Naive thymus-derived CD4-positive, alpha-beta T cell (primary cell): Measurements from ENCODE around the gene NOVA1. TPM values are rescaled to one million over a fixed set of nuclear protein-coding genes. Genes with fewer than 3 reads are reported as not detected.

Experiments used
- ATAC-seq: fragments of 150-1000 bp; cut with Tn5 transposase; 2 replicates; pipeline ENCODE4 v1.10.0; 2021; ENCODE audit warnings: mild to moderate bottlenecking, moderate library complexity
- CTCF ChIA-PET: fragments of 350-600 bp; sonication (Branson Sonifier 250); formaldehyde crosslinking; loops from one replicate; lab custom pipeline; 2021; ENCODE audit warnings: antibody characterized with exemption; lab: Charles Lee
- POLR2A ChIA-PET: fragments of 350-600 bp; sonication (Branson Sonifier 250); formaldehyde crosslinking; loops from one replicate; lab custom pipeline; 2021; ENCODE audit warnings: antibody characterized with exemption, inconsistent platforms; lab: Charles Lee
- DNase-seq, 9 donors: peaks; one replicate each; pipeline versions ENCODE4 v3.0.0 to v3.0.0-alpha.2; 2020 to 2022; ENCODE audit warnings: mixed read lengths in 1 of 9
- H3K27ac ChIP-seq: one replicate; pipeline ENCODE4 v1.7.0; 2013; ENCODE audit warnings: mild to moderate bottlenecking, low read depth, low read length, moderate library complexity
- H3K27me3 ChIP-seq, 2 donors: one replicate each; pipeline ENCODE4 v1.7.0; 2013; ENCODE audit warnings: low read length in 2 of 2, mild to moderate bottlenecking in 2 of 2, moderate library complexity in 2 of 2; ENCODE audit not compliant: control insufficient read depth in 2 of 2, insufficient read depth in 2 of 2
- H3K36me3 ChIP-seq, 3 experiments: 1 replicate in 2 of 3; 2 replicates in 1 of 3; pipeline ENCODE4 v1.7.0; 2013; ENCODE audit warnings: low read length in 3 of 3, mild to moderate bottlenecking in 3 of 3, moderate library complexity in 1 of 3; ENCODE audit not compliant: insufficient read depth in 3 of 3, control insufficient read depth in 2 of 3
- H3K4me1 ChIP-seq, 2 donors: one replicate each; pipeline ENCODE4 v1.7.0; 2013; ENCODE audit warnings: low read length in 2 of 2, mild to moderate bottlenecking in 2 of 2, moderate library complexity in 1 of 2; ENCODE audit not compliant: control insufficient read depth in 2 of 2, insufficient read depth in 2 of 2
- H3K4me3 ChIP-seq: 2 replicates; pipeline ENCODE4 v1.7.0; 2013; ENCODE audit warnings: mild to moderate bottlenecking, low read length
- H3K9me3 ChIP-seq, 3 experiments: 1 replicate in 2 of 3; 2 replicates in 1 of 3; pipeline ENCODE4 v1.7.0; 2013; ENCODE audit warnings: low read length in 3 of 3; ENCODE audit not compliant: control insufficient read depth in 2 of 3
- H3K27ac Mint-ChIP-seq, 9 donors: one replicate each; pipeline ENCODE4 v1.8.0; 2020 to 2022; ENCODE audit warnings: mixed read lengths in 9 of 9, mild to moderate bottlenecking in 8 of 9, moderate library complexity in 5 of 9, inconsistent platforms in 2 of 9
- H3K27me3 Mint-ChIP-seq, 5 donors: one replicate each; pipeline ENCODE4 v1.8.0; 2021 to 2022; ENCODE audit warnings: mixed read lengths in 5 of 5, mild to moderate bottlenecking in 1 of 5
- H3K36me3 Mint-ChIP-seq, 5 donors: one replicate each; pipeline ENCODE4 v1.8.0; 2020 to 2022; ENCODE audit warnings: mixed read lengths in 5 of 5, mild to moderate bottlenecking in 3 of 5, inconsistent platforms in 1 of 5
- H3K4me1 Mint-ChIP-seq, 7 donors: one replicate each; pipeline ENCODE4 v1.8.0; 2020 to 2022; ENCODE audit warnings: mixed read lengths in 7 of 7, mild to moderate bottlenecking in 3 of 7, inconsistent platforms in 1 of 7
- H3K4me3 Mint-ChIP-seq, 10 donors: one replicate each; pipeline ENCODE4 v1.8.0; 2020 to 2022; ENCODE audit warnings: mild to moderate bottlenecking in 10 of 10, mixed read lengths in 10 of 10, moderate library complexity in 6 of 10, inconsistent platforms in 2 of 10
- H3K9me3 Mint-ChIP-seq, 11 donors: one replicate each; pipeline ENCODE4 v1.8.0; 2020 to 2022; ENCODE audit warnings: mixed read lengths in 11 of 11, mild to moderate bottlenecking in 4 of 11, inconsistent platforms in 1 of 11, moderate library complexity in 1 of 11
- intact Hi-C, 2 donors: fragments of 100-400 bp; cut with micrococcal nuclease; formaldehyde crosslinking; loops; one replicate each; pipeline ENCODE4 v1.15.1; 2023
- polyA plus RNA-seq, 2 donors: library from polyadenylated mRNA; unstranded; fragments of 300-500 nt; fragmentation: Illumina TruSeq; gene quantifications; one replicate each; pipeline ENCODE4 v1.2.3, GENCODE V29; 2021
- total RNA-seq, 6 experiments: library from RNA in 5 of 6; stranded (reverse) in 5 of 6; gene quantifications; 1 replicate in 5 of 6; 2 replicates in 1 of 6; pipeline ENCODE4 v1.2.3 and lab custom pipeline; 2021 to 2026

The NOVA1 gene
- total and polyA plus RNA-seq, 7 experiments from 2014 or later = 0.24 to 0.37 TPM; not detected in 5

GRCh38 chr14:26410189-26410685 lies 187.6 kb downstream of the NOVA1 start:
- no peak overlapping the region for H3K4me3 Mint-ChIP-seq

GRCh38 chr14:26404927-26405326 lies 192.9 kb downstream of the NOVA1 start:
- H3K27ac Mint-ChIP-seq = no peak overlapping the region
- ATAC-seq = no peak
- H3K4me1 Mint-ChIP-seq = no peaks in the 10 kb centered on the region
- H3K27me3 Mint-ChIP-seq = no peaks in the 10 kb centered on the region
- ChIA-PET CTCF (no interaction called here), POLR2A (no interaction called here)
- H3K9me3 Mint-ChIP-seq = peaks cover 3 to 32% (median 10%) of the 10 kb centered on the region in 11 donors
- Histone ChIP-seq H3K27me3 (no peaks in the 10 kb centered on the region), H3K4me1 (no peaks in the 10 kb centered on the region), H3K36me3 (no peaks in the 10 kb centered on the region), H3K9me3 (peaks cover 0 to 6% (median 0%) of the 10 kb centered on the region in 3 experiments), H3K4me3 (no peak overlapping the region), H3K27ac (no peak overlapping the region)
- no peak for DNase-seq
- H3K4me3 Mint-ChIP-seq = no peak overlapping the region
- intact Hi-C loops = no loop called here
- no peaks in the 10 kb centered on the region for H3K36me3 Mint-ChIP-seq

More at GRCh38 chr14:26410189-26410685, 187.6 kb downstream of the NOVA1 start:
- H3K36me3 Mint-ChIP-seq = no peaks in the 10 kb centered on the region
- Histone ChIP-seq H3K9me3 (no peaks in the 10 kb centered on the region), H3K36me3 (no peaks in the 10 kb centered on the region), H3K27me3 (no peaks in the 10 kb centered on the region), H3K27ac (no peak overlapping the region), H3K4me3 (no peak overlapping the region), H3K4me1 (no peaks in the 10 kb centered on the region)
- H3K27me3 Mint-ChIP-seq = no peaks in the 10 kb centered on the region
- ATAC-seq (no peak), DNase-seq (no peak)
- H3K9me3 Mint-ChIP-seq = peaks cover 0 to 15% (median 7%) of the 10 kb centered on the region in 11 donors
- ChIA-PET POLR2A (no interaction called here), CTCF (no interaction called here)
- no peak overlapping the region for H3K27ac Mint-ChIP-seq
- H3K4me1 Mint-ChIP-seq = no peaks in the 10 kb centered on the region
- intact Hi-C loops = no loop called here

GRCh38 chr14:26403760-26404159 lies 194.1 kb downstream of the NOVA1 start:
- Histone ChIP-seq H3K27ac (no peak overlapping the region), H3K9me3 (peaks cover 0 to 6% (median 0%) of the 10 kb centered on the region in 3 experiments), H3K4me3 (no peak overlapping the region), H3K27me3 (no peaks in the 10 kb centered on the region), H3K36me3 (no peaks in the 10 kb centered on the region), H3K4me1 (no peaks in the 10 kb centered on the region)
- DNase-seq (no peak), ATAC-seq (no peak)
- Mint-ChIP-seq H3K27me3 (no peaks in the 10 kb centered on the region), H3K9me3 (peaks cover 3 to 32% (median 8%) of the 10 kb centered on the region in 11 donors), H3K4me1 (no peaks in the 10 kb centered on the region), H3K4me3 (no peak overlapping the region), H3K27ac (no peak overlapping the region), H3K36me3 (no peaks in the 10 kb centered on the region)
- ChIA-PET CTCF (no interaction called here), POLR2A (no interaction called here)
- intact Hi-C loops = no loop called here

GRCh38 chr14:26402126-26402525 lies 195.7 kb downstream of the NOVA1 start:
- no peaks in the 10 kb centered on the region for H3K36me3 Mint-ChIP-seq
- Histone ChIP-seq H3K36me3 (no peaks in the 10 kb centered on the region), H3K4me3 (no peak overlapping the region), H3K27ac (no peak overlapping the region), H3K27me3 (no peaks in the 10 kb centered on the region), H3K4me1 (no peaks in the 10 kb centered on the region), H3K9me3 (peaks cover 0 to 6% (median 0%) of the 10 kb centered on the region in 3 experiments)
- POLR2A ChIA-PET = no interaction called here
- intact Hi-C loops = no loop called here
- no peaks in the 10 kb centered on the region for H3K27me3 Mint-ChIP-seq
- H3K27ac Mint-ChIP-seq = no peak overlapping the region
- DNase-seq = no peak
- no peaks in the 10 kb centered on the region for H3K4me1 Mint-ChIP-seq
- ATAC-seq = no peak
- no peak overlapping the region for H3K4me3 Mint-ChIP-seq
- CTCF ChIA-PET = no interaction called here
- peaks cover 5 to 33% (median 10%) of the 10 kb centered on the region in 11 donors for H3K9me3 Mint-ChIP-seq

- H3K27me3 Mint-ChIP-seq = no peaks in the 10 kb centered on the region
- ATAC-seq (no peak), DNase-seq (no peak)
- H3K9me3 Mint-ChIP-seq = peaks cover 6 to 38% (median 10%) of the 10 kb centered on the region in 11 donors
- Histone ChIP-seq H3K27me3 (no peaks in the 10 kb centered on the region), H3K4me3 (no peak overlapping the region), H3K36me3 (no peaks in the 10 kb centered on the region), H3K9me3 (peaks cover 0 to 6% (median 0%) of the 10 kb centered on the region in 3 experiments), H3K27ac (no peak overlapping the region), H3K4me1 (no peaks in the 10 kb centered on the region)
- ChIA-PET CTCF (no interaction called here), POLR2A (no interaction called here)
- no peaks in the 10 kb centered on the region for H3K4me1 Mint-ChIP-seq
- H3K4me3 Mint-ChIP-seq = no peak overlapping the region
- no peaks in the 10 kb centered on the region for H3K36me3 Mint-ChIP-seq
- intact Hi-C loops = no loop called here
- H3K27ac Mint-ChIP-seq = no peak overlapping the region
These were observed 196.5 kb downstream of the NOVA1 start for GRCh38 chr14:26401179-26401968.

- H3K36me3 ChIP-seq = no peaks in the 10 kb centered on the region
- Mint-ChIP-seq H3K27me3 (no peaks in the 10 kb centered on the region), H3K9me3 (peaks cover 6 to 40% (median 10%) of the 10 kb centered on the region in 11 donors), H3K4me3 (no peak overlapping the region), H3K27ac (no peak overlapping the region), H3K4me1 (no peaks in the 10 kb centered on the region), H3K36me3 (no peaks in the 10 kb centered on the region)
- H3K4me1 ChIP-seq = no peaks in the 10 kb centered on the region
- H3K9me3 ChIP-seq = peaks cover 0 to 6% (median 0%) of the 10 kb centered on the region in 3 experiments
- H3K4me3 ChIP-seq = no peak overlapping the region
- no peaks in the 10 kb centered on the region for H3K27me3 ChIP-seq
- CTCF ChIA-PET = no interaction called here
- H3K27ac ChIP-seq = no peak overlapping the region
- intact Hi-C loops = no loop called here
- POLR2A ChIA-PET = no interaction called here
- DNase-seq = no peak
- no peak for ATAC-seq
These were observed 197.5 kb downstream of the NOVA1 start for GRCh38 chr14:26400373-26400772.
